Activated CD4-positive, alpha-beta T cell treated with anti-CD3 and anti-CD28 coated beads for 24 hours (primary cell): ENCODE results near the gene TSR3.
"Not testable (repeated sequence)": the region's sequence is repeated elsewhere in the genome, so short reads cannot be mapped to it uniquely, and the experiment has no call there.

Experiments
- DNase-seq, 2 donors: peaks; one replicate each; pipeline ENCODE4 v3.0.0-alpha.2; 2020; ENCODE audit warnings: low read depth in 2 of 2

TSR3 gene

DNA sequence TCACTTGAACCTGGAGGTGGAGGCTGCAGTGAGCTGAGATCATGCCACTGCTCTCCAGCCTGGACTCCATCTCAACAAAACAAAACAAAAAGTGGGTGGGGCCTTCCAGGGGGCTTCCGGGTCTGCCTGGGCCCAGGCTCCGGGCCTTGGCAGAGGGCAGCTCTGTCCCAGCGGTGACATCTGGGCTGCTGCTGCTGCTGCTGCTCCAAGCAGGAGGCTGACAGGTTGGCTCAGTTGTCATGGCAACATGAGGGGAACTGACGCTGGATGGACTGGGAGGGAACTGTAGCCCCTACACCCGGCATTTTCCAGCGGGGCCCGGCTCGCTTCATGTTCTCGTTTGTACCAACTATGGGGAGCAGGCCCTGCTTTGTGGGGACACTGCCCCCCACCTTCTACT lies 14.2 kb downstream of the TSR3 start:
- no peak for DNase-seq

DNA sequence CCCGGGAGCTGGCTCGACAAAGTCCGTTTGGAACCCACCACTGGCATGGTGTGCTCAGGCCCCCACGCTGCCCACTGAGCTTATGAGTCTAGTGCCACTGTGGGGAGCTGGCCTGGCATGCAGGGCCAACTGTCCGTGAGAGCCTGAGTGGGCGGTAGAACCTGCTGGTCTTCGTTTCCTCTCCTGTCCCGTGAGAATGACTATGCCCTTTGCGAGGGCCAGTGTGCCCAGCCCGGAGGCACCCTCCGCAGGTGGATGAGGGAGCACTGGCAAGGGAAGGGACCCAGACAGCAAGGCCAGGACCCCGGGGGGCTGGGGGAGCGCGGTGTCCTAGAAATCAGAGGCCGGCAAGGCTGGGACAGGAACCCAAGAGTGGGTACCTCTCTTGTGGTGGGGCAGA lies 15.1 kb downstream of the TSR3 start:
- no peak for DNase-seq

DNA sequence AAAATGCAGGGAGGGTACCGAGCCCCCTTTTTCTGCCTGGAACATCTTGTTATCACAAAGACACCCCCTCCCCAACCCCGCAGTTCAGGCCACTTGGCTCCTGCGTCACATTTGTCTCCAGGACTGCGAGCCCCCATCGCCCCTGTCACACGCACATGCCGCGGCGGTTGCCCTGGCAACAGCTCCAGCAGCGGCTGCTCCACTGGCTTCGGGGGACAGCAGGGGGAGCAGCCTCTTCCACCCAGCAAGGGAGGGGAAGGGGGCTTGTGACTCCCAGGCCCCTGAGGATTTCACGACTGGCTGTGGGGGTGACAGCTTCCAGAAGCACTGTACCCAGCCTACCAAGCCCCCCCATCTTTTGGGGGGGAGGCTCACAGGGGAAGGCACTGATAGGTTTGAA lies 15.7 kb downstream of the TSR3 start:
- DNase-seq: no peak

DNA sequence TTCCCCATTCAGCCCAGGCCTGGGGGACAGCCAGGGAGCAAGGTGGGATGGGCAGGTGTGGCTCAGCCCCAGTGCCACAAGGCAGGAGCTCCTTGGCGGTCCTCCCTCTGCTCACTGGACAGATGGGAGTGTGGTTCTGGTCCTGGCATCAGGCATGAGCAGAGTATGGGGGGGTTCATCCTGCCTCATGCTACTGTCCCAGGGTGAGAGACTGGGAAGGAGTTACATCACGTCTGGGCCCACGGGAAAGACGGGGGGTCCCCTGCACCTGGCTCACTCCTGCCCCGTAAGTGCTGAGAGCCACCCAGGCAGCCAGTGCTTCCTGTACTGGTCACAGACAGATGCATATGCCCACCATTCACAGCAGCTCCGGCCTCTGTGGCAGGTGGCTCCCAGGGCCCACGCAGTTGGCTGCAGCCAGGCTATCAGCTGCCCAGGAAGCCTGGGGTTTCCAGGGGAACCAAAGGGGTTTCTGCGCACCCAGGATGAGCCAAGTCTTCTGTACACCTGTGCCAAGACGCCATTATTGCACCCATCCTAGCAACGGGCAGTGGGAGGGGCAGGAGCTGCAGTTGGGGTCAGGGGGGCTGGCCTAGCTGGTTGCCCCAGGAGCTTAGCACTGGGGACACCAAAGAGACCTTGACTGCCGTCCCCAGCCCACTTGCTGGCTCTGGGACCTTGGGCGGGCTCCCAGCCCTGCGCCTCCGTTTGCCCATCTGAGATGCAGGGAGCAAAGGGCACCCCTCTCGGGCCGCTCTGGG lies 16.3 kb downstream of the TSR3 start:
- DNase-seq: no peak

DNA sequence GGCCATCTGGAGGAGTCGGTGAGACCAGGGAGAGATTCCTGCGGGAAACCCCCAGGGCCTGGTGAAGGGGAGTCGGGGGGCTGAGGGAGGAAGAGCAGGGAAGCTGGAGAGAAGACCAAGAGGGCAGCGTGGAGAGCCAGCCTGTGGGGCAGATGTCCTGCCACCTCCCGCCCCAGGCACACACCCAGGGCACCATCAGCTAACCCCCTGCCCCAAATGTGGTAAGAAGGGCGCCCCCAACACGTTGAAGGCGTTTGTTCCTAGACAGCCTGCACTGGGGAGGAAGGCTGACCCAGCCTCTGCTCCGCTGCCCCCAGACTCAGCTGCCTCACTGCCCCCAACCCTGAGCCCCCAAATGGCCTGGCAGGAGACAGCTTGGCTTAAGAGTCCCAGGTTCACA lies 16.9 kb downstream of the TSR3 start:
- no peak for DNase-seq

DNA sequence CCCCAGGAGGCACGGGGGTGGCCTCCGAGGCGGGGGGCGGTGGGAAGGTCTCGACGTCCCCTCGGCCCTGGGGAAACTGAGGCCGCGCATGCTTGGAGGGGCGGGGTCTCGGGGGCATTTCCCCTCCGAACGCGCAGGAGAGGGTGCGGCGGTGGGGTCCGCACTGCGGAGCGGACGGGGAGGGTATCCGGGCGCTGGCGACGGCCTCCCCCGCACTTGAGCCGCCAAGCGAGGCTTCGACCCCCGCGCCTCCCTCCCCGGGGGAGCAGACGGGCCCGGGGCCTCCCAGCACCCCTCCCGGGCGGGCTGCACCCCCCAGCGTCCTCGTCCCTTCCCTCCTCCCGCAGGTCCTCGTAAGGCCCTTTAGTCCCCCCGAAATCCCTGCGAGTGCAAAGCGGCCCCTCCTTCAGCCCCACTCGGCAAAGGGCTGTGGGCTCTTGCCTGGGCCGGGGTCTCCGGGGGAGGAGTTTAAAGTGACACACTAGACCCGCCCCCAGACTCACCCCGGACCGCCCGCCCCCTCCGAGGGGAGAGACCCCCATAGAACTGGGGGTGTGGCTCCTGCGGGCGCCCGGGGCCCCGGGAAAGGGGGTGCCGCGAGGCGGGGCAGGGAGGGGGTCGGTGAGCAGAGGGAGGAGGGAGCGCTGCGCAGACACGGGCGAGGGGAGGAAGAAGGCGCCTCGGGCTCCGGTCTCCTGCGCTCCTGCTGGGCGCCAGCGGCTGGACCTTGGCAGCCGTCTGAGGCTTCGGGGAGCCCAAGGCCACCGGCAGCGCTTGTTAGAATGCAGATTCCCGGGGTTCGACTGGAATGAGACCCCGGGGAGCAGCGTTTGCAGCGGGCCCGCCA lies 17.6 kb downstream of the TSR3 start:
- DNase-seq: no peak

DNA sequence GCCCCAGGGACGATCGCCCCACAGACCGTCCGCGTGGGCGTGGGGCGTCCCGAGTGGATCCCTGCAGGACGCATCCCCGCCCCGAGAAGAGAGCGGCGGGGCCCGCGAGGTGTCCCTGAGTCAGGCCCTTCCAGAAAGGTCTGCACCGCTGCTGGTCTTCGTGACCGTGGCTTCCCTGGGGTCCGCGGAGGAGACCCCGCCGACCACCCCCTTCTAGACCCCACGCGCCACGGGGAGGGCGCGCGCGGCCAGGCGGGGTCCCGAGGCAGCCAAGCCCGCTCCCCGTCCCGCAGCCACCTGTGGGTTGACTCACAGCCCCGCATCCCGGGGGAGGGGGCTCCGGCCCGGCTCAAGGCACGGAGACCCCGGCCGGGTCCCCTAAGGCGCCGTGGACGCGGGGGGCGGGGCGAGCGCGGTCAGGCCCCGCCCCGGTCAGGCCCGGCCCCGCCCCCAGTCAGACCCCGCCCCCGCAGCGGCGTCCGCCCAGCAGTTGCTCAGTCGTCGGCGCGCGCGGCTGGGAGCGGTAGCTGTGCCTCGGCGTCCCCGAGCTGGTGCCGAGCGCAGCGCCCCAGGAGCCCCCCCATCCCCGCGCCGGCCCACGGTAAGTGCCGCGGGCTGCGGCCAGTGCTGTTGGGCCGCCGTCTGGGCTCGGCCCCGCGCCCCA lies 18.4 kb downstream of the TSR3 start, which contains the start of gene BAIAP3:
Gene BAIAP3, plus strand, starts transcription at position 497 of the 664 bp plus-strand sequence. CDS start 4,905 bp downstream, outside the sequence.
- DNase-seq: peak in 1 of 2 donors; percentile 46

DNA sequence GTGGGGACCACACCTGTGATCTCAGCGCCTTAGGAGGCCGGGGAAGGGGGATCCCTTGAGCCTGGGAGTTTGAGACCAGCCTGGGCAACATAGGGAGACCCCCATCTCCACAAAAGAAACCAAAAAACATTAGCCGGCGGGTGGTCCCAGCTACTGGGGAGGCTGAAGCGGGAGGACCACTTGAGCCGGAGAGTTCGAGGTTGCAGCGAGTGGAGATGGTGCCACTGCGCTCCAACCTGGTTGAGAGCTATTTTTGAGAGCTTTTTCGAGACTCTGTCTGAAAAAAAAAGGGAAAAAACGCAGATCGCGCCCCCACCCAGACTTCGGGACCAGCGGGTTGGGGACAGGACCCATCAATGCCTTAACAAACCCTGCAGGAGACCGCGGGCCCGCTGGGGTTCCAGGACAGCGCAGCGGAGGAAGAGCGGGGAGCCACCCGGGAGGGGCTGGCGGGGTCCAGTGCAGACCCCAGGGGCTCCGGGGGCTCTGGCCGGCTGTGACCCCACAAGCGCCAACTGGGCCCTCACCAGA lies 19.0 kb downstream of the TSR3 start:
- no peak for DNase-seq

DNA sequence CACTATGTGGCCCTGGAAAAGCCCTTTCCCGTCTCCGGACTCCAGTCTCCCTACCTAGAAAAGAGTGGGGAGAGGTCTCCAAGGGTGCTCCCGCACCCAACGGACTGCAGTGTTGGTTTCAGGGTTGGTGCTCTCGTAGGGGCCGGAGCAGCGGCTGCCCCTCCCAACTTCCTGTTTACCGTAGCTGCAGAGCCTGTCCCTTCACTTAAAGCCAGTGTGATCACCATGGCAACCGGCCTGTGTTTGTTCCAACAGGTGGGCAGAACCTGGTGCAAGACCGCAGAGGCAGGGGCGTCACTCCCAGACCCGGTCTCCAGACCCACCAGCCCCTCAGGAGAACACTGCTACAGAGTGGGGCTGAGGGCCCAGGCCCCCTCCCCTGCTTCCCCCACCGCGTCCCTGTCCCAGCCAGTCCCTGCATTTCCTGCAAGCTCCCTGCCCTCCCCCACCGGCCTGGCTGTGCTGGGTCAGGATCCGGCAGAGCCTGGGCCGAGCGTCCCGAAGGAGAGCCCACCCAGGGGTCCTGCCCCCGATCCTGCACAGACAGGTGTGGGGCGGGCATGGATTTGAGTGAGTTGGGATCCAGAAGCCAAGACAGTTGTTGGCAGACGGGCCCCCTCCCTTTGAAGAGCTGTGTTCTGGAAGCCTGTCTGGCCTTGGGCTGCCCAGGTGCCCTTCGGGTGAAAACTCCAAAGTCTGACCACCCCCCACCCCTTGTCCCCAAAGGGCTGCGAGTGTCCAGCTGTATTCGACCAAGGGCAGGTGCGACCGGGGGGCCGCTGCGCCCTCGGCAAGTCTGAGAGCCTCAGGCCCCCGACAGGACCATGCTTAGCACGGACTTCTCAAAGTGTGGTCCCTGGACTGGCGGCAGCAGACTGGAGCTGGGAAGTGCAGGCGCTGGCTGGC lies 19.7 kb downstream of the TSR3 start:
- DNase-seq: no peak

DNA sequence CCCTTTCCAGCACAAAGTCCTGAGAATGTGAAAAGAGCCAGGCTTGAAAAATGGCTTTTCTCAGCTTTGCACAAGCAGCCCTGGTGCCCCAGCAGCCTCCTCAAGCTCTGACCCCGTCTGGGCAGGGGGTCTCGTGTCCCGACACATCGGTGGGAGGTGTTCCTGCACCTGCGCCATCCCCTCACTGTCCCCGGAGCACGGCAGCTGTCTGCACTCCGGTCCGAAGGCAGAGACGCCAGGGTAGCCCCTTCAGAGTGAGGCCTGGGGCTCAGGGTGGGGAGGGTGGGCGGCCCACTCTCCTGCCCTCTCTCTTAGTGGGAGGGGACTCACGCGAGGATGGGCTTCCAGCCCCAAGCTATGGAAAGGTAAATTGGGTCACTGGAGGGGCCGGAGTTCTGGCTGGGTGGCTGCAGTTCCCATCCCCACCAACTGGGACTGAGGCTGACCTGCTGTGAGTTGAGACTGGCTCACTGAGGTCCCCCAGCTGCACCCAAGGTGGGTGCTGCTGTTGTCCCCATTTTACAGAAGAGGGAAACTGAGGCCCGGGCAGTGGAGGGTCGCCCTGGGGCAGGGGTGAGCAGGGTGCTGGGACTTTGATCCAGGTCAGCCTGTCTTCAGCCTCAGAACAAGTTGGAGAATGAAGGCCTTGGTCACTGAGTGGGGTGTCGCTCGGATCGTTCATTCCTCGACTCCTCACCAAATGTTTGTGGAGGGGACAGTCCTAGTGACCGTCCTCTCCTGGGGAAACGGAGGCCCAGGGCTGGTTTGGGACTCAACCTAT lies 20.6 kb downstream of the TSR3 start:
- no peak for DNase-seq

DNA sequence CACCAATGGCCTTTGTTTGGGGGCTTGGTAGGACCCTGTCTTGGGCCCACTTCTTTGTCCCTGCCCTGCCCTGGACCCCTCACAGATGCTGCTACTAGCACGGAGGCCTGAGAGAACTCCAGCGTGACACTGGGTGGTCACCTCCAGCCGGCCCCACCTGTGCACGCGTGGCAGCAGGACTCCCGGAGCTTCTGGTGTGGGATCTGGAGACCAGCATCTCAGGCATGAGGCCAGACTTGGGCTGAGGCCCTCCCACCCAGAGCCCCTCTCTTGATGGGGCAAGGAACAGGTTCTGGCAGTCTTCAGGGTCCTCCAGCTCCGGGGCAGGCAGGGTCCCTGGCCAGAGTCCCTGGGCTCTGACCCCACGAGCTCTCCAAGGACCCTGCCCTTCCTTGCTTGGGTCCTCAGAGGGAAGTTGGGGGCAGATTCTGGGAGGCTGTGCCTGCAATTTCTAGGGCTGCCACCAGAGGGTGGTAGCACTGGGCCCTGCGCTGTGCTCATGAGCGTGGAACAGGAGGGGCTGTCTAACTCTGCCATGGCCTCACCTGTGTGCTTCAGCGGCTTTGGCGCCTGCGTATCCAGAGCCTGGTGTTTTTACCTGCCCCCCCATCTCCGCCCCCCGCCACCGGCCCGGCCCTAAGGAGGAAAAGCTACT lies 21.3 kb downstream of the TSR3 start:
- peak in 1 of 2 donors; percentile 33 for DNase-seq

DNA sequence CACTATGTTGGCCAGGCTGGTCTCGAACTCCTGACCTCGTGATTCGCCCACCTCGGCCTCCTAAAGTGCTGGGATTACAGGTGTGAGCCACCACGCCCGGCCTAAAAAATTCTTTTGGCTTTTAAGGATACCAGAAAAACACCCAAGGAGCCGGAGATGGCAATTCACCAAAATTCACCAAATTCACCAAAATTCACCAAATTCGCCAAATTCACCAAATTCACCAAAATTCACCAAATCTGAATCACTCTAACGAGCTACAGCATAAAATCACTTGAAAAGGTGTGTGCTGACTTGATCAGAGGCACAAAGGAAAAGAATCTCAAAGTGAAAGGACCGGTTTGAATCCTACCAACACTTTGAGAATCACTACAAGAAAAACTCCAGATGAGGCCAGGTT lies 22.7 kb downstream of the TSR3 start:
- not testable (repeated sequence) for DNase-seq

DNA sequence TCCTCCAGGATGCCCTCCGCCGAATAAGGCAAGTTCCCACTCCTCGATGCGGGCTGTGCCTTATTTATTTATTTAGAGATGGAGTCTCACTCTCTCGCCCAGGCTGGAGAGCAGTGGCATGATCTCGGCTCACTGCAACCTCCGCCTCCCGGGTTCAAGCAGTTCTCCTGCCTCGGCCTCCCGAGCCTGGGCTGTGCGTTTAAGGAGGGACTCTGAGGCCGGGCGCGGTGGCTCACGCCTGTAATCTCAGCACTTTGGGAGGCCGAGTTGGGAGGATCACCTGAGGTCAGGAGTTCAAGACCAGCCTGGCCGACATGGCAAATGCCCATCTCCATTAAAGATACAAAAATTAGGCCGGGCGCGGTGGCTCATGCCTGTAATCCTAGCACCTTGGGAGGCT lies 23.5 kb downstream of the TSR3 start:
- DNase-seq: not testable (repeated sequence)

DNA sequence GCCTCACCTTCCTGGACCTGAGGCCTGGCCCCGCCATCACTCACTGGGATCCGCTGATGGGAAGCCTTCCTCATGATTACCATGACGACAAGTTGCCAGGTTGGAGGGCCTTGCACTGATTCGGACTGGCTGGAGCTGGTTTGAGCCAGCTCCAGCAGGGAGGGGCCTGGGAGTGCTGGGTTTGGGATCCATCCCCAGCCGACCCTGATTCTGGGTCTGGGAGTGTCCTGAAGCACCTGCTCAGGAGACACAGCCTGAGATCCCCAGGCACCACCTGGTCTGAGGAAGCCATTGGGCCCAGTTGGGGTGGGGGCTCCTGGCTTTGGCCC lies 24.1 kb downstream of the TSR3 start:
- DNase-seq: no peak

DNA sequence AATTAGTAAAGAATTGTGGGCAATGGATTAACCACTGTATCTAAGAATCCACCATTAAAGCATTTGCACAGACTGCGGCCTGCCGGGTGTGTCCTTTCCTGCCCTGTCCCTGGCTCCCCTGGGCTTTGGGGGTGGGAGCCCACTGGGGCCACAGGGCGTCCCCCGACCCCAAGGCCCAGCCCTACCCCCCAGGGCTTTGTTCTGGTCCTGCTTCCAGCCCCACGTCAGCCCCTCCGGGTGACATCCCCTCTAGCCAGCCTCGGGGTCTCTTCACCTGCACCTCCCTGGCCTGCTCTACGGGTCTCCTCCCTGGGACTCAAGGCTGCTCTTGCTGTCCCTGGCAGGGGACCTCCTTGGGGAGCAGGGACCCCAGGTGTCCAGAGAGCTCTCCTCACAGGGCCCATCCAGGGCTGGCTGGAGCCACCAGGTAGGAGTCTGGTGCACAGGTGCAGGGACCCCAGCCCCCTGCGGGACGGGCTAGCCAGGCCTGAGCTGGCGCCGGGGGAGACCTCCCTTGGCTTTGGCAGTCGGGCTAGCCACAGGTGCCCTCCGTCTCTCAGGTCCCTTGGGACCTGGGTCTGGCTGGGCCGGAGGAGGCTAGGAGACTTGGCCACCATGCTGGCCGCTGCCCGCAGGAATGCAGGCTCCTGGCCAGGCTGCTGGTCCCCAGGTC lies 24.6 kb downstream of the TSR3 start:
- no peak for DNase-seq

DNA sequence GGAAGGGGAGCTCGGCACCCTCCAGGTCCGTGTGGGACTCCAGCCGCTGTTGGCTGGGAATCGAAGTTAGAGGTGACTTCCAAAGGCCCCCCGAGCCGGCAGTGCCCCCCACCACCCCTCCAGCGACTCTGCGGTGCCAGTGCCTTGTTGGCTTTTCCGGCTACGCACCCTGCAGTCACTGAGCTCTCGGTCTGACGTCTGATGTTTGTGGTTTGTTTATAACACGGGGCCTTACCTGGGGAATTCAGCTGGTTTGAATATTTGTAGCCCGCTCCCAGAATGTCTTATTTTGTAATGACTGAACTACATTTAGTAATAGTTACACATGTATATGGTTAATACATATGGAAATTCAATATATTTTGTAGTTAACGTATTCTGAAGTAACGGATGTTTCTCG lies 25.3 kb downstream of the TSR3 start:
- no peak for DNase-seq

DNA sequence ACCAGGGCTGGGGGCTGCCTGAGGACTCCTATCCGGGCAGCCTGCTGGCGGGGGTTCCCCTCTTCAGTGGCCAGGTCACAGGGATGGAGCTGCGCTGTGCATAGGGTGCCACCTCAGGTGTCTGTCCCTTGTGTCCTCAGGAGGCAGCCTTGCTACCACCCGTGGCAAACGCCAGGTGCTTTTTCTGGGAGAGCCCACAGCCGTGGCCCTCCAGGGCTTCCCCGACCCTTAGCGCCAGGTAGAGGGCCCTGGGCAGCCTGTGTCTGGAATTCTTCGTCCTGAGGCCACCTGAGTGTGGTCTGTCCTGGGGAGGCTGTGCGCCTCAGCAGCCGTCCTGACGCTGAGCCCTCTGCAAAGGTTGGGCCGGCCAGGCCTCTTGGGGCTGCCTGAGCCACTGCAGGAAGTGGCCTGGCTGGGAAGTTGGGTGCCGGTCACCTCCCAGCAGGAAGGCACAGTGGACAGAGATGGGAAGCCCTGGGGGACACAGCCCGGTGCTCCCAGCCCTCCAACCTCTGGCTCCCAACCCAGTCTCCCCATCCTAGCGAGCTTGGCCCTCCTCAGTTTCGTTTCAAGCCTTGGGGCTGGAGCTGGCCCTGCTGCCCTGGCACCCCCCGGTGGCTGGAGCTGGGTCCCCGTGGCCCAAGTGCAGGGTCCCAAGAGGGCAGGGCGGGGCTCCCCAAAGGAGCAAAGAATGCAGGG lies 25.9 kb downstream of the TSR3 start:
- DNase-seq: no peak

DNA sequence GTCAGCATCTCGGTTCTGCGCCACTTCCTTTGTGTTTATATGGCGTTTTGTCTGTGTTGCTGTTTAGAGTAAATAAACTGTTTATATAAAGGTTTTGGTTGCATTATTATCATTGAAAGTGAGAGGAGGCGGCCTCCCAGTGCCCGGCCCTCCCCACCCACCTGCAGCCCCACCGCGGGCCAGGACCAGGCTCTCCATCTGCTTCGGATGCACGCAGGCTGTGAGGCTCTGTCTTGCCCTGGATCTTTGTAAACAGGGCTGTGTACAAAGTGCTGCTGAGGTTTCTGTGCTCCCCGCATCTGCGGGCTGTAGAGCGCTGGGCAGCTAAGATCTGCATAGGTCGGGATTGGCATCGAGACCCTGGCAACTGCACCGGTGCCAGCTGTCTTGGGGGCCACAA lies 26.4 kb downstream of the TSR3 start:
- DNase-seq: no peak
